RPMI7951 (cell line): ENCODE results near the gene ABCC3. TPM values are rescaled to one million over a fixed set of nuclear protein-coding genes. Genes with fewer than 3 reads are reported as not detected.

Experiments
- DNase-seq: peaks from one replicate; pipeline ENCODE4 v3.0.0-alpha.2; 2012; ENCODE audit warnings: low read depth
- total RNA-seq: library from RNA; depleted of rRNA; stranded (reverse); fragments of >200 nt; shearing (Covaris generic); gene quantifications from 2 replicates; pipeline ENCODE4 v1.2.3, GENCODE V29; 2014; rRNA removed

The ABCC3 gene
- total RNA-seq = 23.1 and 28.4 TPM in 2 replicates

GRCh38 chr17:50634224-50634914 lies at the start of gene ABCC3:
TSS of gene ABCC3 (plus strand) at chr17:50634881. CDS start at chr17:50634937, 56 bp downstream.
- DNase-seq = peak; percentile 58

- no peak for DNase-seq
Measured at GRCh38 chr17:50585346-50585745, 49.3 kb upstream of the ABCC3 start.

GRCh38 chr17:50585891-50586290 lies 48.8 kb upstream of the ABCC3 start:
- no peak for DNase-seq

- no peak for DNase-seq
Measured at GRCh38 chr17:50586421-50587247, 48.0 kb upstream of the ABCC3 start.

- no peak for DNase-seq
Measured at GRCh38 chr17:50587571-50587970, 47.1 kb upstream of the ABCC3 start.

- DNase-seq = no peak
Measured at GRCh38 chr17:50588391-50589049, 46.2 kb upstream of the ABCC3 start.

- no peak for DNase-seq
Measured at GRCh38 chr17:50589095-50589705, 45.5 kb upstream of the ABCC3 start.

GRCh38 chr17:50590946-50591737 lies 43.5 kb upstream of the ABCC3 start:
- DNase-seq = no peak

- peak; percentile 43 for DNase-seq
Measured at GRCh38 chr17:50593321-50593720, 41.4 kb upstream of the ABCC3 start.

GRCh38 chr17:50594128-50594823 lies 40.4 kb upstream of the ABCC3 start:
- no peak for DNase-seq

- no peak for DNase-seq
Measured at GRCh38 chr17:50594892-50595291, 39.8 kb upstream of the ABCC3 start.

- DNase-seq = no peak
Measured at GRCh38 chr17:50596191-50597037, 38.3 kb upstream of the ABCC3 start.

- DNase-seq = no peak
Measured at GRCh38 chr17:50598487-50598886, 36.2 kb upstream of the ABCC3 start.

- no peak for DNase-seq
Measured at GRCh38 chr17:50599606-50600005, 35.1 kb upstream of the ABCC3 start.

GRCh38 chr17:50601823-50602375 lies 32.8 kb upstream of the ABCC3 start:
- DNase-seq = no peak

GRCh38 chr17:50602836-50603235 lies 31.8 kb upstream of the ABCC3 start:
- DNase-seq = no peak

- DNase-seq = no peak
Measured at GRCh38 chr17:50603340-50603739, 31.3 kb upstream of the ABCC3 start.

GRCh38 chr17:50604513-50604912 lies 30.2 kb upstream of the ABCC3 start:
- peak; percentile 58 for DNase-seq

GRCh38 chr17:50605429-50605828 lies 29.3 kb upstream of the ABCC3 start:
- no peak for DNase-seq
